ENCODE data around the gene MAML2. TPM values are rescaled to one million over a fixed set of nuclear protein-coding genes. Genes with fewer than 3 reads are reported as not detected.
A peak's percentile ranks its signal among the peaks of the same experiment; 100 is the strongest.

MAML2 gene
- polyA plus RNA-seq, 3 donors: 30.0 to 33.8 (median 30.9) TPM

- DNase-seq (ENCODE audit: low read depth in 3 of 3, low spot score in 2 of 3): no peak
Observed at GRCh38 chr11:96246718-96247552, 96.1 kb downstream of the MAML2 start.

- peak; percentile 88 to 92 (median 88) for DNase-seq (ENCODE audit: low read depth in 3 of 3, low spot score in 2 of 3)
Observed at GRCh38 chr11:96242971-96243647, 99.9 kb downstream of the MAML2 start.

- no peak for DNase-seq (ENCODE audit: low read depth in 3 of 3, low spot score in 2 of 3)
Observed at GRCh38 chr11:96242191-96242847, 100.7 kb downstream of the MAML2 start.

DNA sequence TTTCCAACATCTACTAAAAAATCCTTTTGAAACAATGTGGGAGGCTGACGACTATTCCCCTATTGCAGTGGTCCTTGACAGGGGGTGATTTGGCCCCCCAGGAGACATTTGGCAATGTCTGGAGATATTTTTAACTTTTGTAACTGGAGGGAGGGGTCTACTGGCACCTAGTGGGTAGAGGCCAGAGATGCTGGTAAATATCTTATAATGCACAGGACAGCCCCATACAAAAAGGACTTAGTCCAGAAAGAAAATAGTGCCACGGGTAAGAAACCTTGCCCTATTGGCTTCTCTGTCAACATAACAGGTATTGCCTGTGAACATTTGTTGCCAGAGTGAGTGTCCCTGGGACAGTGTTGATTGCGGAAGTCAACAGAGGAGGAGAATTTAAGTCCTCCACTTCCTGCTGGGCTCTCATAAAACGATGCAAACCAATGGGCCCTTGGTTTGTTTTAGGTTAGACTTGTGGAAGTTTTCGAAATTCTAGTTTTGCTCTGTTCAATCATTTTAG is 101.6 kb downstream of the MAML2 start:
- DNase-seq (ENCODE audit: low read depth in 3 of 3, low spot score in 2 of 3): no peak

- no peak for DNase-seq (ENCODE audit: low read depth in 3 of 3, low spot score in 2 of 3)
Observed at GRCh38 chr11:96238563-96239135, 104.3 kb downstream of the MAML2 start.

- no peak for DNase-seq (ENCODE audit: low read depth in 3 of 3, low spot score in 2 of 3)
Observed at GRCh38 chr11:96237766-96238266, 105.2 kb downstream of the MAML2 start.

GRCh38 chr11:96235751-96236150 is 107.2 kb downstream of the MAML2 start:
- DNase-seq (ENCODE audit: low read depth in 3 of 3, low spot score in 2 of 3): no peak

GRCh38 chr11:96234866-96235441 is 108.0 kb downstream of the MAML2 start:
- no peak for DNase-seq (ENCODE audit: low read depth in 3 of 3, low spot score in 2 of 3)

- no peak for DNase-seq (ENCODE audit: low read depth in 3 of 3, low spot score in 2 of 3)
Observed at GRCh38 chr11:96232132-96232531, 110.9 kb downstream of the MAML2 start.

DNA sequence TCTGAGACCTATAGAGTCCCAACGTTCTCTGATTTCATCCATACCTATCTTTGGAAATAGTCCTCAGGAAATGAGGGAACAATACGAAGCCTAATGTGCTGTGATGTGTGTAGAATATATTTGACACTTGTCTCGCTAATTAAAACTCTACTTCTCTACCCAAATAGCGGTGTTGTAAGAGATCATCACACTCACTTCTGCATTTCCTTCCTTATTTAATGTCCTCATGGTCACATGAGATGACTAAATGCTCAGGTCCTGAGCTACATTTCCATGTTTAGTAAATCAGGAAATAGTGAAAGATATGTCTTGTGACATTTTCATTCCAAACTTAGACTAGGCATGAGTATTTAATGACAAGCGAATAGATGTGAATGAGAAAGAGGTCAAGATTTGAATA is 112.3 kb downstream of the MAML2 start:
- no peak for DNase-seq (ENCODE audit: low read depth in 3 of 3, low spot score in 2 of 3)

DNA sequence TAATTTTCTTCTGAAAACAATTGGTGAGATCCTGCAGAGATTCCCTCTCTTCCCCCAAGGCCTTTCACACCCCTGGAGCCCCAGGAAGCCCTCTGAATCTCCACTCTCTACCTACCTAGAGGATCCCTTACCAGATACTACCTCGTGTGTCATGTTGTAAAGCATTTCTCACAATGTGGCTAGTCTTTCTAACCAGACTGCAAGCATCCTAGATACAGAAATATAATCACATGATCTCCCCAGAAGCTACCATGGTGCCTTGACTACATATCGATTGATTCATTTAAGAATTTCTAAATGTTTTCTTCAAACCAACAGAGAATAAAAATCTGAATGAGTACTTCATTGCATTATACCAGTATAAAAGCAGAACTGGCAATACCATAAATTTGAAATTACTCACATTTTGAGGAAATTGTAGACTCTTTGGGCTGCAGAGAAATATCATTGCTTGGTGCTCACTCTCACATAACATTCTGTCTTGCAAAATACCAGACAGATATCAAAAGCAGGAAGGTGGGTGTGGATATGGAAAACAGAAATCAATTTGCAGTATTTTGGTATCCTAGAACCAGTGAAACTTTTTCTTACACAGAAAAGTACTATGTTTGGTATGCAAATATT is 113.5 kb downstream of the MAML2 start:
- DNase-seq (ENCODE audit: low read depth in 3 of 3, low spot score in 2 of 3): no peak

GRCh38 chr11:96228910-96229309 is 114.1 kb downstream of the MAML2 start:
- DNase-seq (ENCODE audit: low read depth in 3 of 3, low spot score in 2 of 3): no peak

DNA sequence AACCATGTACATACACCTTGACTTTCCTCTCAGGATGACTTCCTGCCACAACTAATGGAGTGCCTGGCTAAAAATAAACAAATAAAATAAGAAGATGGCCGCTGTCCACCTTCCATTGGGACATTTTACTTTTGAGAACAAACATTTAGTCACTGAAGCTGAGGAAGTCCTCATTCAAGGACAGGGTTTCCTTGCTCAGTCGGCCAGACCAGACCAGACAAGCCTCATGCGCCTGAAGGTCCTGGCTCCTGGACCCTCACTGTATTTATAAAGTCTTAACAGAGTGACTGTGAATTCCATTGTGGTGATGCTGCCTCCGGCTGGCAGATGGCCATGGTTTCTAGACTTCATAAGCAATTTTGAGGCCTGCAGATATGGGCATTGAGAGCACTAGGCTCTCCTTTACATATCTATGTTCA is 114.5 kb downstream of the MAML2 start:
- no peak for DNase-seq (ENCODE audit: low read depth in 3 of 3, low spot score in 2 of 3)

- DNase-seq (ENCODE audit: low read depth in 3 of 3, low spot score in 2 of 3): no peak
Observed at GRCh38 chr11:96227244-96227643, 115.8 kb downstream of the MAML2 start.

DNA sequence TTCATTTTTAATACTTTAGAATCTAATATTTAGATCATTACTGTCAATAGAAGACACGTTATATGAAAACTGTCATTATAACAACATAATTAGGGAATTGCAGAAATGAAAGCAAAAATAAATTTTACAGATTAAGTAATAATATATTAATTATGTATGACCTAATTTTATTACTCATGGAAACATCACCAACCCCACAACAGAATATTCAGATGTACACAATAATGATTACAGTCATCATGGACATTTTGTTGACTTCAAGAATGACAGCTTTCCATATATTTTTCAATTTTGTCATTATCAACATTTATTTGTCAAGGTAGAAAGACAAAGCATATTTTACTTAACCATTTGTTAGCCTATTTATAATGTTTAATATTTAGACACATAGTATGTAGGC is 119.9 kb downstream of the MAML2 start:
- no peak for DNase-seq (ENCODE audit: low read depth in 3 of 3, low spot score in 2 of 3)

GRCh38 chr11:96222102-96222501 is 120.9 kb downstream of the MAML2 start:
- no peak for DNase-seq (ENCODE audit: low read depth in 3 of 3, low spot score in 2 of 3)

DNA sequence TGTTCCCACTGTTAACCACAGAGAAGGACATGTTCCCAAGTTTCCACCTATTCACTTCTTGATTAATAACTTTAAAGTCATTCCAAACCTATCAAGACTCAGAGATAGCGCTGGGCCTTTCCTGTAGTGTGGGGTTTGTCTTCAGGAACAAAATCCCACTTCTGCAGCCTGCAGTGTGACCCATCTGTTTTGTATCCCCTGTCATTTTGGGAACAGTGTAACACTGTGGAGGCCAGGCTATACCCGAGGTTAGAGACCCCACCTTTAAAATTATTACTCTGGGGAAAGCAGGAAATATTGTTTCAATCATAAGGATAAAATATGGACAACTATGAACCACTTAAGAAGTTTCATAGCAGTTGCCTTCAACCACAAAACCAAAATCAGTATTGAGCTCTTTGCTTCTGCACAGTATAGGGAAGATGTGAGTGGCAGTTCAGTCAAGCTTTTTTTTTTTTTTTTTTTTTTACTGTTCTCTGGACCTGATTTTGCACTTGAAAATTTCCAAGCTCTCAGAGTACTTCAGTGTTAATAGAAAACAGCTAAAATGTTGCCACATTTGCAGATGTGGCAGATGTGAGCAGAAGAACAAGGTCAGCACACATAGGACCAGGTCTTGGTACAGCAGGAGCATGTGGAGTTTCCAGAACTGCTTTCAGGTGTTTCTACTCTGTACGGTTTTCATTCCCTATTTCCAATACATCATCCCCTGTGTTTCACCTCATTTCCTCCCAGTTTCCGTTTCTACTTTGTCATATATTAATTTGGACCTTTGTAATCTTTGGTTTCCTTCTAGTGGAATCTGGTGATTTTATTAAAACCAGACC is 121.5 kb downstream of the MAML2 start:
- no peak for DNase-seq (ENCODE audit: low read depth in 3 of 3, low spot score in 2 of 3)

DNA sequence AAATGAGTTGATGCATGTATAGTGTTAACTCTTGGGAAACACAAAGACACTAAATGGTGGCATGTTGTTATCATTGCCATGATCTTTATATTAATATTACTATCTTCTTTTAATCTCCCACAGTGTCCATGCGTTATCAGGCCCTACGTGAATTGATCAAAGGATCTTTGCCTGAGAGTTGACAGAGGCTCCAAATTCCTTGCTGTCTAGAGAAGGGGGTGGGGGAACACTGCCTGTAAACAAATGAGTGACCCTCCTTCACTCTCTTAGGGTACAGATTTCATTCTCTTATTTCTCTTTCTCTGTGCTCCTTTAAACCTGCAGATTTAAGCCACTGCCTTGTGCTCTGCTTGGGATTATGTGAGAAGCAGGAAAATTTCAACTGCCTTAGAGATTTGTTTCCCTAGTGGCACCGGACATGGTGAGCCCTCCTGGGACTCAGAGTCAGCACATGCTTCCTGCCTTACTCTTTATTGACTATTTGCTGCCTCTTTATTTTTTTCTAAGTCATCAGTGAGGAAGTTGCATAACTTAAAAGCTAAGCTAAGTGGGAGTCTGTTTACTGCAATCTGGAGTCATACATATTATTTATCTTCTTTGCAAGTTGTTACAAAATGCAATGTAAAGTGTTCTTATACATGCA is 122.9 kb downstream of the MAML2 start:
- DNase-seq (ENCODE audit: low read depth in 3 of 3, low spot score in 2 of 3): no peak

GRCh38 chr11:96218901-96219300 is 124.1 kb downstream of the MAML2 start:
- no peak for DNase-seq (ENCODE audit: low read depth in 3 of 3, low spot score in 2 of 3)

Measured in right renal cortex interstitium (tissue), 3 donors.